Colonic mucosa (tissue), 4 donors: ENCODE measurements around the gene POGK. TPM values are rescaled to one million over a fixed set of nuclear protein-coding genes. Genes with fewer than 3 reads are reported as not detected.

Source experiments
- DNase-seq: peaks from one replicate; pipeline ENCODE4 v3.0.0-alpha.2; 2020
- H3K27ac ChIP-seq: fragments of 200-600 bp; one replicate; pipeline ENCODE4 v1.8.0; 2021
- H3K27me3 ChIP-seq: fragments of 200-600 bp; one replicate; pipeline ENCODE4 v1.8.0; 2021
- H3K36me3 ChIP-seq: fragments of 200-600 bp; one replicate; pipeline ENCODE4 v1.8.0; 2021
- H3K4me1 ChIP-seq: fragments of 200-600 bp; one replicate; pipeline ENCODE4 v1.8.0; 2021; ENCODE audit warnings: mild to moderate bottlenecking
- H3K4me3 ChIP-seq: fragments of 200-600 bp; one replicate; pipeline ENCODE4 v1.8.0; 2021
- H3K9ac ChIP-seq, 2 donors: one replicate each; pipeline ENCODE4 v1.7.0; 2013; ENCODE audit warnings: control low read depth in 2 of 2, low read depth in 2 of 2, low read length in 2 of 2
- H3K9me3 ChIP-seq: fragments of 200-600 bp; one replicate; pipeline ENCODE4 v1.8.0; 2021
- intact Hi-C: fragments of 100-400 bp; cut with DNase I; formaldehyde crosslinking; loops from one replicate; pipeline ENCODE4 v1.14.1; 2022
- total RNA-seq, 2 donors: library from RNA; stranded (reverse); fragmentation: NEBNext Ultra II Directional in 1 of 2; extraction: Animal tissue kit (Norgen Biotek cat#: 25700) in 1 of 2; gene quantifications; one replicate each; pipeline ENCODE4 v1.2.1, GENCODE V29; 2021
- TF ChIP-seq, protein P1 (sequence below): fragments of 200-600 bp; IDR thresholded peaks from one replicate; pipeline ENCODE4 v1.8.0; 2022; ENCODE audit warnings: antibody characterized with exemption, mild to moderate bottlenecking
- donor health status: healthy.
- donor health status: DM: no; HTN: no; CAD: no.
- donor health status: DM: no; HTN: no; CAD: no.

The POGK gene
- total RNA-seq, 2 donors from 2014 or later = 31.4 to 34.9 TPM

GRCh38 chr1:166844791-166845190 lies 5.5 kb downstream of the POGK start:
- Histone ChIP-seq H3K4me1 (peaks cover 15% of the 10 kb centered on the region), H3K27ac (peak overlapping the region; percentile 3), H3K36me3 (peaks cover 6% of the 10 kb centered on the region), H3K4me3 (no peak overlapping the region), H3K27me3 (no peaks in the 10 kb centered on the region), H3K9me3 (no peaks in the 10 kb centered on the region), H3K9ac (no peak overlapping the region)
- intact Hi-C loops = no loop called here
- TF ChIP-seq, protein P1, sequence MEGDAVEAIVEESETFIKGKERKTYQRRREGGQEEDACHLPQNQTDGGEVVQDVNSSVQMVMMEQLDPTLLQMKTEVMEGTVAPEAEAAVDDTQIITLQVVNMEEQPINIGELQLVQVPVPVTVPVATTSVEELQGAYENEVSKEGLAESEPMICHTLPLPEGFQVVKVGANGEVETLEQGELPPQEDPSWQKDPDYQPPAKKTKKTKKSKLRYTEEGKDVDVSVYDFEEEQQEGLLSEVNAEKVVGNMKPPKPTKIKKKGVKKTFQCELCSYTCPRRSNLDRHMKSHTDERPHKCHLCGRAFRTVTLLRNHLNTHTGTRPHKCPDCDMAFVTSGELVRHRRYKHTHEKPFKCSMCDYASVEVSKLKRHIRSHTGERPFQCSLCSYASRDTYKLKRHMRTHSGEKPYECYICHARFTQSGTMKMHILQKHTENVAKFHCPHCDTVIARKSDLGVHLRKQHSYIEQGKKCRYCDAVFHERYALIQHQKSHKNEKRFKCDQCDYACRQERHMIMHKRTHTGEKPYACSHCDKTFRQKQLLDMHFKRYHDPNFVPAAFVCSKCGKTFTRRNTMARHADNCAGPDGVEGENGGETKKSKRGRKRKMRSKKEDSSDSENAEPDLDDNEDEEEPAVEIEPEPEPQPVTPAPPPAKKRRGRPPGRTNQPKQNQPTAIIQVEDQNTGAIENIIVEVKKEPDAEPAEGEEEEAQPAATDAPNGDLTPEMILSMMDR = no peak
- no peak for DNase-seq

DNA sequence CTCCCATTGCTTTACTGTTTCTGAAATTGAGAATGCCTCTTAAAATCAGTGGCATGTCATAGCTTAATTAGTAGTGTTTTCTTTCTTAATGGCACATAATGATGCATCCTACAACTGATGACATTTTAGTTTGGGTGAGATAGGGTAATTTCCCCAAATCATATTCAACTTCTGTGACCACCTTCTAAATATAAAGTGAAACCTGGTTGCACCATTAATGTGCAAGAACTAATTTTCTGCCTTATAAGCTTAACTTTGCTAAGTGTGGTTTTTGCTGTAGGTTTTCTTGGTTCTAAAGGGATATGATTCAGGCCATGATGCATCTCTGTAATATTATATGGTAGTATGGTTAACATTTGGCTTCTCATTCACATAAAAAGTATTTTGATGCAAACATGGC lies 8.9 kb downstream of the POGK start:
- Histone ChIP-seq H3K4me1 (peaks cover 9% of the 10 kb centered on the region), H3K27me3 (no peaks in the 10 kb centered on the region), H3K27ac (no peak overlapping the region), H3K9ac (no peak overlapping the region), H3K4me3 (no peak overlapping the region), H3K36me3 (peaks cover 7% of the 10 kb centered on the region), H3K9me3 (no peaks in the 10 kb centered on the region)
- TF ChIP-seq, protein P1 = no peak
- intact Hi-C loops = no loop called here
- DNase-seq = no peak

- no peak overlapping the region for H3K9ac ChIP-seq
- no peak overlapping the region for H3K4me3 ChIP-seq
- H3K27me3 ChIP-seq = no peaks in the 10 kb centered on the region
- no peak overlapping the region for H3K27ac ChIP-seq
- peaks cover 7% of the 10 kb centered on the region for H3K36me3 ChIP-seq
- DNase-seq = no peak
- intact Hi-C loops = no loop called here
- no peaks in the 10 kb centered on the region for H3K9me3 ChIP-seq
- TF ChIP-seq, protein P1 = no peak
- no peaks in the 10 kb centered on the region for H3K4me1 ChIP-seq
Observed at GRCh38 chr1:166849135-166849534, 9.9 kb downstream of the POGK start.

DNA sequence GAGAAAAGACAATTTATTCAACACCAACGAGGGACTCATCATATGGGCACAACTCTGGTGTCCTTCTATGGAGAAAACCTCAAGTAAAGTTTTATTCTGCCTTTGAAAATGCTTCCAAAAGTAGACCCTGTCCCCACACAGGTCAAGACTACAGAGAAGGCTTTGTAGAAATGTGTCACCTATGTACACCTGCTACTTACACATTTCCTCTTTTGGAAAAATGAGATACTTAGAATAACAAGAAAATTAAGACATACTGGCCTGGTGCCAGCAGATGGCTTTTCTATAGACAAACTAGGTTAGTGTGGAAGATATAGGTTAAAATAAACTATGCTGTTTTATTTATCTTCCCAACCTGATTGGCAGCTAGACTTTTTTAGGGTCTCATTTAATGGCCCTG lies 13.6 kb downstream of the POGK start:
- Histone ChIP-seq H3K27me3 (no peaks in the 10 kb centered on the region), H3K4me3 (no peak overlapping the region), H3K9ac (no peak overlapping the region), H3K36me3 (peaks cover 14% of the 10 kb centered on the region), H3K9me3 (no peaks in the 10 kb centered on the region), H3K27ac (no peak overlapping the region), H3K4me1 (no peaks in the 10 kb centered on the region)
- intact Hi-C loops = no loop called here
- no peak for DNase-seq
- TF ChIP-seq, protein P1 = no peak

DNA sequence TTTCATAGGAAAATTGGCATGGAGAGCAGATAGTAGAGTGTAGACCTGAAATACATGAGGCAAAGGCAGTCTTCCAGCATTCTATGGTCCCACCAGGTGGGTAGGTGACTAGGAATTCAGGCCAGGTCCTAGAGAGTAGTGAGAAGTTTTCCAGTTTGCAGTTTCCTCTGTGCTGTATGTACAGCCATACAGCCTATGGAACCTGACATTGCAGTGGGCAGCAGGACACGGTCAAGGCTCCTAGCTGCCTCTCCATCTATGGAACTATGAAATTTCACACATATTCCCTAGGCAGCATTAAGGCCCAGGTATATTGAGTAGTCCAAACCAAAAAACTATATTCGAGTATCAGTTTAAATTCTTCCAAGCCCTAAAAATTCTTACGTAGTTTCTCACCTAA lies 16.3 kb downstream of the POGK start:
- Histone ChIP-seq H3K4me3 (no peak overlapping the region), H3K9ac (no peak overlapping the region), H3K4me1 (no peaks in the 10 kb centered on the region), H3K36me3 (peaks cover 17% of the 10 kb centered on the region), H3K27me3 (no peaks in the 10 kb centered on the region), H3K9me3 (no peaks in the 10 kb centered on the region), H3K27ac (no peak overlapping the region)
- TF ChIP-seq, protein P1 = no peak
- intact Hi-C loops = no loop called here
- DNase-seq = no peak

GRCh38 chr1:166857995-166858394 lies 18.7 kb downstream of the POGK start:
- H3K9me3 ChIP-seq = no peaks in the 10 kb centered on the region
- intact Hi-C loops = no loop called here
- H3K4me3 ChIP-seq = no peak overlapping the region
- no peak overlapping the region for H3K9ac ChIP-seq
- H3K27me3 ChIP-seq = no peaks in the 10 kb centered on the region
- no peak overlapping the region for H3K27ac ChIP-seq
- H3K4me1 ChIP-seq = no peaks in the 10 kb centered on the region
- H3K36me3 ChIP-seq = peaks cover 10% of the 10 kb centered on the region
- no peak for DNase-seq
- TF ChIP-seq, protein P1 = no peak
